ENCODE data around the gene PDE3A. TPM values are rescaled to one million over a fixed set of nuclear protein-coding genes. Genes with fewer than 3 reads are reported as not detected.

Gene PDE3A
- total and polyA plus RNA-seq, 10 of the 15 experiments (the other 5 are each of a cell fraction or from before 2014, with no cell fraction given) = 0.01 to 2.6 (median 1.5) TPM

DNA sequence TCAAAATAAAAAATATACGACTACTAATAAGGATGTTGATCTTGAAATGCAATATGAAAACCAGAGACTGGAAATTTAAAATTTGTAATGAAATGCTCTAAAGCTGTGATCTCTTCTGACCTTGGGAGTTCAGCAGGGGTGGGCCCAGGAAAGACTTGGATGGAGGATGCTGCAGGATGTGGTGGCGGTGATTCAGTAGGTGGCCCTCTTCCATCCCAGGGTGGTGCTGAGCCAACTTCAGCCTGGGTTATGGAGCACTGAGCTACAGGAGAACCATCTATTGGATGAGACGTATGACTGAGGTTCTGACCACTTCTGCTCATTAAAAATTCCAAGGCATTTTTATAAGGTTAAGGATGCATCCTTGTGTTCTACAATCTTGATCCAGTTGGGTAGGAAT, 6.9 kb upstream of the PDE3A start:
- SMC1A ChIA-PET (ENCODE audit: uncharacterized antibody, unreplicated experiment) = no interaction called here
- Histone ChIP-seq H3K9me3 (replicated peaks; ENCODE audit: control insufficient read depth, insufficient read depth, low read length) (no peaks in the 10 kb centered on the region), H3K4me2 (ENCODE audit: control insufficient read depth, insufficient read depth) (no peak overlapping the region), H3K9ac (ENCODE audit: control insufficient read depth, insufficient read depth, low read length) (no peak overlapping the region), H2AFZ (ENCODE audit: control insufficient read depth, low read depth, low read length) (no peak overlapping the region), H3K4me3 (no peak overlapping the region), H3K36me3 (ENCODE audit: control insufficient read depth in 2 of 2, insufficient read depth in 2 of 2, low read length in 1 of 2) (no peaks in the 10 kb centered on the region), H4K20me1 (ENCODE audit: control insufficient read depth, insufficient read depth) (no peaks in the 10 kb centered on the region), H3K79me2 (ENCODE audit: control insufficient read depth, insufficient read depth, low read length) (no peaks in the 10 kb centered on the region), H3K27me3 (replicated peaks in 1 of 2; ENCODE audit: control insufficient read depth in 2 of 2, insufficient read depth in 2 of 2, low read length in 1 of 2) (no peaks in the 10 kb centered on the region), H3K4me1 (ENCODE audit: control insufficient read depth, insufficient read depth, low read length) (no peaks in the 10 kb centered on the region), H3K27ac (ENCODE audit: control insufficient read depth, insufficient read depth) (no peak overlapping the region)
- 14% methylated on average over 3 of the region's 3 CpGs for whole genome bisulfite sequencing (ENCODE audit: insufficient coverage, insufficient replicate concordance, low lambda C conversion rate, missing lambda C conversion rate)
- BruUV-seq (replicated peaks) = no TSS peak
- ATAC-seq (no peak), FAIRE-seq (no peak), DNase-seq (ENCODE audit: low read depth, low spot score) (no peak)
- CTCF ChIA-PET = no interaction called here
- POLR2A ChIA-PET = no interaction called here
- in situ Hi-C loops (cut with MboI) (no loop called here), intact Hi-C loops (cut with micrococcal nuclease; ENCODE audit: unreplicated experiment) (loop anchor here (5.0 kb wide), 1 partner anchor 444 kb away; no protein-coding TSS in a partner anchor)
- TF ChIP-seq BCLAF1 (IDR thresholded peaks at IDR 0.05) = no peak
- no peak for TF ChIP-seq NR2C1 (IDR thresholded peaks at IDR 0.05)
- TF ChIP-seq RBBP5 (conservative IDR thresholded peaks at IDR 0.05) = no peak
- TF ChIP-seq ZNF622 (IDR thresholded peaks at IDR 0.05) = no peak
- RAD21 ChIA-PET (ENCODE audit: unreplicated experiment) = no interaction called here

DNA sequence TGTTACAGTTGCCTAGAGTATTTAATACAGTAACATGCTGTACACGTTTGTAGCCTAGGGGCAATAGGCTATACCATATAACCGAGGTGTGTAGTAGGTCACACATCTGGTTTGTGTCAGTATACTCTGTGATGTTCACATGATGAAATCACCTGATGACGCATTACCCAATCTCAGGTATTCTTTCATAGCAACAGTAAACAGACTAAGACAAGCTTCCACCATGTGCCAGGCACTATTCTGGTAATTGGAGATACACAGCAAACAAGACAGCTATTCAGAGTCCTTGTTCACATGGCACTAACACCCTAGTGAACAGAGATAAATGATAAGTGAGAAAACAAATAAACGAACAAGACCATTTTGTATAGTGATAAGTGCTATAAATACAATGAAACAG, 3.8 kb upstream of the PDE3A start:
- Histone ChIP-seq H3K4me3 (no peak overlapping the region), H3K27me3 (replicated peaks in 1 of 2; ENCODE audit: control insufficient read depth in 2 of 2, insufficient read depth in 2 of 2, low read length in 1 of 2) (peaks cover 0 to 1% of the 10 kb centered on the region in 2 experiments; a peak in 1 of 4 replicates), H3K9ac (ENCODE audit: control insufficient read depth, insufficient read depth, low read length) (no peak overlapping the region), H2AFZ (ENCODE audit: control insufficient read depth, low read depth, low read length) (no peak overlapping the region), H4K20me1 (ENCODE audit: control insufficient read depth, insufficient read depth) (no peaks in the 10 kb centered on the region), H3K4me1 (ENCODE audit: control insufficient read depth, insufficient read depth, low read length) (no peaks in the 10 kb centered on the region), H3K36me3 (ENCODE audit: control insufficient read depth in 2 of 2, insufficient read depth in 2 of 2, low read length in 1 of 2) (no peaks in the 10 kb centered on the region), H3K79me2 (ENCODE audit: control insufficient read depth, insufficient read depth, low read length) (no peaks in the 10 kb centered on the region), H3K9me3 (replicated peaks; ENCODE audit: control insufficient read depth, insufficient read depth, low read length) (no peaks in the 10 kb centered on the region), H3K4me2 (ENCODE audit: control insufficient read depth, insufficient read depth) (no peak overlapping the region), H3K27ac (ENCODE audit: control insufficient read depth, insufficient read depth) (no peak overlapping the region)
- DNase-seq (ENCODE audit: low read depth, low spot score) (no peak), FAIRE-seq (no peak), ATAC-seq (no peak)
- in situ Hi-C loops (cut with MboI) = no loop called here
- CTCF ChIA-PET = no interaction called here
- POLR2A ChIA-PET = no interaction called here
- RAD21 ChIA-PET (ENCODE audit: unreplicated experiment) = no interaction called here
- intact Hi-C loops (cut with micrococcal nuclease; ENCODE audit: unreplicated experiment) = loop anchor here (5.0 kb wide), 1 partner anchor 447 kb away; no protein-coding TSS in a partner anchor
- SMC1A ChIA-PET (ENCODE audit: uncharacterized antibody, unreplicated experiment) = interaction anchor here (0.6 kb wide), 1 partner anchor 717 kb away, joined by 3 read pairs; no protein-coding TSS in a partner anchor
- BruUV-seq (replicated peaks) = no TSS peak
- 20% methylated on average over 4 of the region's 4 CpGs for WGBS (ENCODE audit: insufficient coverage, insufficient replicate concordance, low lambda C conversion rate, missing lambda C conversion rate)
- TF ChIP-seq, protein P1, sequence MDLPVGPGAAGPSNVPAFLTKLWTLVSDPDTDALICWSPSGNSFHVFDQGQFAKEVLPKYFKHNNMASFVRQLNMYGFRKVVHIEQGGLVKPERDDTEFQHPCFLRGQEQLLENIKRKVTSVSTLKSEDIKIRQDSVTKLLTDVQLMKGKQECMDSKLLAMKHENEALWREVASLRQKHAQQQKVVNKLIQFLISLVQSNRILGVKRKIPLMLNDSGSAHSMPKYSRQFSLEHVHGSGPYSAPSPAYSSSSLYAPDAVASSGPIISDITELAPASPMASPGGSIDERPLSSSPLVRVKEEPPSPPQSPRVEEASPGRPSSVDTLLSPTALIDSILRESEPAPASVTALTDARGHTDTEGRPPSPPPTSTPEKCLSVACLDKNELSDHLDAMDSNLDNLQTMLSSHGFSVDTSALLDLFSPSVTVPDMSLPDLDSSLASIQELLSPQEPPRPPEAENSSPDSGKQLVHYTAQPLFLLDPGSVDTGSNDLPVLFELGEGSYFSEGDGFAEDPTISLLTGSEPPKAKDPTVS (IDR thresholded peaks at IDR 0.05; ENCODE audit: low read depth, low read length) = no peak
- TF ChIP-seq ZNF217 (IDR thresholded peaks at IDR 0.05) = no peak
- no peak for TF ChIP-seq RUNX3 (IDR thresholded peaks at IDR 0.05; ENCODE audit: low read length)
- no peak for TF ChIP-seq CUX1 (IDR thresholded peaks at IDR 0.05; ENCODE audit: insufficient replicate concordance, low read depth, low read length)
- no peak for TF ChIP-seq CHD2 (IDR thresholded peaks at IDR 0.05; ENCODE audit: borderline replicate concordance, low read depth, low read length)
